Common myeloid progenitor, CD34-positive (primary cell): ENCODE data around the gene RALGAPA2.

ENCODE experiments used
- CTCF ChIA-PET: fragments of 350-600 bp; sonication (Branson Sonifier 250); formaldehyde crosslinking; loops from one replicate; lab custom pipeline; 2021; ENCODE audit warnings: antibody characterized with exemption; lab: Charles Lee
- POLR2A ChIA-PET: fragments of 350-600 bp; sonication (Branson Sonifier 250); formaldehyde crosslinking; loops from one replicate; lab custom pipeline; 2021; ENCODE audit warnings: antibody characterized with exemption; lab: Charles Lee
- DNase-seq, 3 donors: peaks; one replicate each; pipeline versions ENCODE4 v3.0.0 to v3.0.0-alpha.2; 2013
- H3K27ac ChIP-seq, 2 experiments: 1 replicate in 1 of 2; 2 replicates in 1 of 2; pipeline ENCODE4 v1.7.0; 2013; ENCODE audit warnings: inconsistent platforms in 2 of 2, low read length in 2 of 2, mild to moderate bottlenecking in 2 of 2, low read depth in 1 of 2, moderate library complexity in 1 of 2; ENCODE audit not compliant: severe bottlenecking in 2 of 2, insufficient read depth in 1 of 2, poor library complexity in 1 of 2
- H3K27me3 ChIP-seq, 5 experiments: replicated peaks in 2 of 5; 1 replicate in 3 of 5; 2 replicates in 2 of 5; pipeline versions ENCODE4 v1.6.1 to v1.7.0; 2013; ENCODE audit warnings: low read length in 4 of 5, mild to moderate bottlenecking in 2 of 5, moderate library complexity in 2 of 5, inconsistent platforms in 1 of 5; ENCODE audit not compliant: insufficient read depth in 5 of 5, control insufficient read depth in 4 of 5
- H3K36me3 ChIP-seq, 4 experiments: 1 replicate in 2 of 4; 2 replicates in 2 of 4; pipeline versions ENCODE4 v1.6.1 to v1.7.0; 2013; ENCODE audit warnings: low read length in 3 of 4, control low read depth in 1 of 4, mild to moderate bottlenecking in 1 of 4; ENCODE audit not compliant: control insufficient read depth in 4 of 4, insufficient read depth in 4 of 4
- H3K4me1 ChIP-seq, 4 experiments: 1 replicate in 3 of 4; 2 replicates in 1 of 4; pipeline versions ENCODE4 v1.6.1 to v1.7.1; 2013; ENCODE audit warnings: low read length in 3 of 4, mild to moderate bottlenecking in 3 of 4, control low read depth in 1 of 4, inconsistent platforms in 1 of 4, moderate library complexity in 1 of 4; ENCODE audit not compliant: control insufficient read depth in 4 of 4, insufficient read depth in 4 of 4; ENCODE audit errors: control extremely low read depth in 1 of 4
- H3K4me3 ChIP-seq, 7 experiments: 1 replicate in 4 of 7; 2 replicates in 3 of 7; pipeline versions ENCODE4 v1.5.1 to v1.7.0; 2013; ENCODE audit warnings: mild to moderate bottlenecking in 7 of 7, low read length in 6 of 7, moderate library complexity in 6 of 7, inconsistent platforms in 2 of 7, low read depth in 2 of 7, control low read depth in 1 of 7; ENCODE audit not compliant: insufficient read depth in 4 of 7, control insufficient read depth in 1 of 7; ENCODE audit errors: extremely low read depth in 1 of 7
- H3K9me3 ChIP-seq, 5 experiments: 1 replicate in 4 of 5; 2 replicates in 1 of 5; pipeline versions ENCODE4 v1.6.1 to v1.7.1; 2013; ENCODE audit warnings: low read length in 4 of 5, mild to moderate bottlenecking in 2 of 5, inconsistent platforms in 1 of 5, low read depth in 1 of 5, moderate library complexity in 1 of 5; ENCODE audit not compliant: control insufficient read depth in 4 of 5, insufficient read depth in 2 of 5; ENCODE audit errors: control extremely low read depth in 1 of 5
- WGBS: methylation state at CpG from one replicate; pipeline ENCODE4 v1.1.5; 2013; ENCODE audit not compliant: insufficient coverage; 5-methylcytosine and 5-hydroxymethylcytosine counted together

The RALGAPA2 gene

GRCh38 chr20:20498076-20498861 lies 214.2 kb downstream of the RALGAPA2 start:
- no peaks in the 10 kb centered on the region for H3K27me3 ChIP-seq
- no peak for DNase-seq
- ChIA-PET CTCF (interaction anchor here (1.0 to 1.1 kb wide), 2 partner anchors 10 to 14 kb away, joined by 3 to 4 read pairs; no protein-coding TSS in a partner anchor), POLR2A (no interaction called here)
- no peak overlapping the region for H3K4me3 ChIP-seq
- WGBS, result 87% methylated on average over 11 of the region's 11 CpGs
- H3K36me3 ChIP-seq, result peaks cover 14 to 81% (median 47%) of the 10 kb centered on the region in 4 experiments
- H3K9me3 ChIP-seq, result no peaks in the 10 kb centered on the region
- H3K4me1 ChIP-seq, result no peaks in the 10 kb centered on the region
- H3K27ac ChIP-seq, result no peak overlapping the region

- H3K27ac ChIP-seq, result no peak overlapping the region
- ChIA-PET CTCF (interaction anchor here (1.0 kb wide), 1 partner anchor 15 kb away, joined by 3 read pairs; no protein-coding TSS in a partner anchor), POLR2A (no interaction called here)
- no peaks in the 10 kb centered on the region for H3K4me1 ChIP-seq
- 100% methylated on average over 2 of the region's 8 CpGs for WGBS
- H3K27me3 ChIP-seq, result no peaks in the 10 kb centered on the region
- DNase-seq, result no peak
- no peaks in the 10 kb centered on the region for H3K9me3 ChIP-seq
- no peak overlapping the region for H3K4me3 ChIP-seq
- H3K36me3 ChIP-seq, result peaks cover 9 to 79% (median 43%) of the 10 kb centered on the region in 4 experiments
These were observed 215.0 kb downstream of the RALGAPA2 start for GRCh38 chr20:20497242-20497978.

- Histone ChIP-seq H3K4me1 (no peaks in the 10 kb centered on the region), H3K9me3 (no peaks in the 10 kb centered on the region), H3K27me3 (no peaks in the 10 kb centered on the region), H3K36me3 (peaks cover 7 to 72% (median 36%) of the 10 kb centered on the region in 4 experiments), H3K27ac (no peak overlapping the region), H3K4me3 (no peak overlapping the region)
- CTCF ChIA-PET, result no interaction called here
- POLR2A ChIA-PET, result no interaction called here
- WGBS, result 100% methylated on average over 8 of the region's 9 CpGs
- no peak for DNase-seq
These were observed 216.5 kb downstream of the RALGAPA2 start for GRCh38 chr20:20495729-20496503.

- ChIA-PET POLR2A (no interaction called here), CTCF (no interaction called here)
- WGBS, result 100% methylated on average over 1 of the region's 2 CpGs
- Histone ChIP-seq H3K27me3 (no peaks in the 10 kb centered on the region), H3K27ac (no peak overlapping the region), H3K36me3 (peaks cover 10 to 73% (median 33%) of the 10 kb centered on the region in 4 experiments), H3K4me1 (no peaks in the 10 kb centered on the region), H3K4me3 (no peak overlapping the region), H3K9me3 (no peaks in the 10 kb centered on the region)
- DNase-seq, result no peak
These were observed 218.7 kb downstream of the RALGAPA2 start for GRCh38 chr20:20493701-20494100.

- Histone ChIP-seq H3K27me3 (no peaks in the 10 kb centered on the region), H3K27ac (no peak overlapping the region), H3K9me3 (no peaks in the 10 kb centered on the region), H3K4me1 (no peaks in the 10 kb centered on the region), H3K36me3 (peaks cover 14 to 72% (median 33%) of the 10 kb centered on the region in 4 experiments), H3K4me3 (no peak overlapping the region)
- ChIA-PET CTCF (no interaction called here), POLR2A (no interaction called here)
- WGBS, result 96% methylated on average over 11 of the region's 14 CpGs
- no peak for DNase-seq
These were observed 219.7 kb downstream of the RALGAPA2 start for GRCh38 chr20:20492521-20493332.

- DNase-seq, result no peak
- Histone ChIP-seq H3K4me3 (no peak overlapping the region), H3K4me1 (no peaks in the 10 kb centered on the region), H3K27me3 (no peaks in the 10 kb centered on the region), H3K36me3 (peaks cover 14 to 65% (median 33%) of the 10 kb centered on the region in 4 experiments), H3K9me3 (no peaks in the 10 kb centered on the region), H3K27ac (no peak overlapping the region)
- no CpG with 5 or more reads among the region's 5 CpGs for WGBS
- POLR2A ChIA-PET, result no interaction called here
- CTCF ChIA-PET, result no interaction called here
These were observed 220.6 kb downstream of the RALGAPA2 start for GRCh38 chr20:20491784-20492264.
